Measurements from ENCODE around the gene RIMBP3C.
A peak's percentile ranks its signal among the peaks of the same experiment; 100 is the strongest.

- TF ChIP-seq, protein P1, sequence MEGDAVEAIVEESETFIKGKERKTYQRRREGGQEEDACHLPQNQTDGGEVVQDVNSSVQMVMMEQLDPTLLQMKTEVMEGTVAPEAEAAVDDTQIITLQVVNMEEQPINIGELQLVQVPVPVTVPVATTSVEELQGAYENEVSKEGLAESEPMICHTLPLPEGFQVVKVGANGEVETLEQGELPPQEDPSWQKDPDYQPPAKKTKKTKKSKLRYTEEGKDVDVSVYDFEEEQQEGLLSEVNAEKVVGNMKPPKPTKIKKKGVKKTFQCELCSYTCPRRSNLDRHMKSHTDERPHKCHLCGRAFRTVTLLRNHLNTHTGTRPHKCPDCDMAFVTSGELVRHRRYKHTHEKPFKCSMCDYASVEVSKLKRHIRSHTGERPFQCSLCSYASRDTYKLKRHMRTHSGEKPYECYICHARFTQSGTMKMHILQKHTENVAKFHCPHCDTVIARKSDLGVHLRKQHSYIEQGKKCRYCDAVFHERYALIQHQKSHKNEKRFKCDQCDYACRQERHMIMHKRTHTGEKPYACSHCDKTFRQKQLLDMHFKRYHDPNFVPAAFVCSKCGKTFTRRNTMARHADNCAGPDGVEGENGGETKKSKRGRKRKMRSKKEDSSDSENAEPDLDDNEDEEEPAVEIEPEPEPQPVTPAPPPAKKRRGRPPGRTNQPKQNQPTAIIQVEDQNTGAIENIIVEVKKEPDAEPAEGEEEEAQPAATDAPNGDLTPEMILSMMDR (IDR thresholded peaks at IDR 0.05): peak in 1 of 6 experiments; percentile 39
- no peak for TF ChIP-seq POLR2A (IDR thresholded peaks at IDR 0.05)
These were observed 42.4 kb upstream of the RIMBP3C start for GRCh38 chr22:21593406-21594232.
